Stimulated activated CD4-positive, alpha-beta T cell treated with anti-CD3 and anti-CD28 coated beads, Interleukin-15, amount 100 ng/mL, for 48 hours (primary cell): ENCODE measurements around the gene CCNY.
"Not testable (repeated sequence)": the region's sequence is repeated elsewhere in the genome, so short reads cannot be mapped to it uniquely, and the experiment has no call there.

Experiments
- DNase-seq, 2 donors: peaks; one replicate each; pipeline ENCODE4 v3.0.0-alpha.2; 2020; ENCODE audit warnings: low read depth in 2 of 2

CCNY gene

GRCh38 chr10:35336084-35336831 is at the start of gene CCNY:
Gene CCNY (plus strand): TSS chr10:35336509. CDS start chr10:35337054, 545 bp downstream.
- peak in 1 of 2 donors; percentile 72 for DNase-seq

- no peak for DNase-seq
Measured at GRCh38 chr10:35289198-35289597, 47.1 kb upstream of the CCNY start.

GRCh38 chr10:35294506-35294905 is 41.8 kb upstream of the CCNY start:
- no peak for DNase-seq

GRCh38 chr10:35299016-35299415 is 37.3 kb upstream of the CCNY start:
- no peak for DNase-seq

GRCh38 chr10:35300063-35300699 is 36.1 kb upstream of the CCNY start:
- DNase-seq: no peak

GRCh38 chr10:35304649-35305048 is 31.7 kb upstream of the CCNY start:
- no peak for DNase-seq

- no peak for DNase-seq
Measured at GRCh38 chr10:35306852-35307251, 29.5 kb upstream of the CCNY start.

- DNase-seq: no peak
Measured at GRCh38 chr10:35307297-35307696, 29.0 kb upstream of the CCNY start.

GRCh38 chr10:35308809-35309208 is 27.5 kb upstream of the CCNY start:
- no peak for DNase-seq

- not testable (repeated sequence) for DNase-seq
Measured at GRCh38 chr10:35314142-35314541, 22.2 kb upstream of the CCNY start.

- DNase-seq: not testable (repeated sequence)
Measured at GRCh38 chr10:35315235-35315634, 21.1 kb upstream of the CCNY start.

- no peak for DNase-seq
Measured at GRCh38 chr10:35316218-35316967, 19.9 kb upstream of the CCNY start.

GRCh38 chr10:35318551-35318950 is 17.8 kb upstream of the CCNY start:
- DNase-seq: no peak

- DNase-seq: no peak
Measured at GRCh38 chr10:35320341-35320740, 16.0 kb upstream of the CCNY start.

- no peak for DNase-seq
Measured at GRCh38 chr10:35322636-35323035, 13.7 kb upstream of the CCNY start.

- no peak for DNase-seq
Measured at GRCh38 chr10:35324196-35324595, 12.1 kb upstream of the CCNY start.

- DNase-seq: no peak
Measured at GRCh38 chr10:35326466-35327235, 9.7 kb upstream of the CCNY start.

- no peak for DNase-seq
Measured at GRCh38 chr10:35327790-35328403, 8.4 kb upstream of the CCNY start.

- DNase-seq: no peak
Measured at GRCh38 chr10:35328404-35329037, 7.8 kb upstream of the CCNY start.

- no peak for DNase-seq
Measured at GRCh38 chr10:35329520-35329919, 6.8 kb upstream of the CCNY start.
